MCF 10A (cell line): Measurements from ENCODE around the gene MACROH2A1. TPM values are rescaled to one million over a fixed set of nuclear protein-coding genes. Genes with fewer than 3 reads are reported as not detected.

Experiments used
- BruUV-seq: library from RNA; stranded (reverse); fragments of 400-500 nt; replicated peaks from 2 replicates; lab custom pipeline; 2021; lab: Mats Ljungman, UMichigan
- CTCF ChIA-PET: fragments of 300-600 bp; sonication (Branson Sonifier 250); formaldehyde crosslinking; extraction: SDS; loops from one replicate; lab custom pipeline; 2021; ENCODE audit warnings: antibody characterized with exemption, inconsistent platforms; lab: Yijun Ruan, JAX
- POLR2A ChIA-PET: fragments of 300-600, 350-650 bp; sonication (Branson Sonifier 250); formaldehyde crosslinking; extraction: SDS; loops from one replicate; lab custom pipeline; 2020; ENCODE audit warnings: antibody characterized with exemption, inconsistent platforms; lab: Yijun Ruan, JAX
- DNase-seq: peaks from one replicate; pipeline ENCODE4 v3.0.0-alpha.2; 2018; ENCODE audit not compliant: unreplicated experiment
- H3K27ac Mint-ChIP-seq: one replicate; pipeline ENCODE4 v1.8.0; 2022; ENCODE audit warnings: mild to moderate bottlenecking, low read depth, mixed read lengths; ENCODE audit not compliant: unreplicated experiment
- H3K27me3 Mint-ChIP-seq: one replicate; pipeline ENCODE4 v1.8.0; 2022; ENCODE audit warnings: mixed read lengths; ENCODE audit not compliant: insufficient read depth, unreplicated experiment
- H3K36me3 Mint-ChIP-seq: one replicate; pipeline ENCODE4 v1.8.0; 2022; ENCODE audit warnings: mild to moderate bottlenecking, moderate library complexity, mixed read lengths; ENCODE audit not compliant: insufficient read depth, unreplicated experiment
- H3K4me1 Mint-ChIP-seq: one replicate; pipeline ENCODE4 v1.8.0; 2022; ENCODE audit warnings: mixed read lengths; ENCODE audit not compliant: insufficient read depth, unreplicated experiment
- H3K4me3 Mint-ChIP-seq: one replicate; pipeline ENCODE4 v1.8.0; 2022; ENCODE audit warnings: mild to moderate bottlenecking, moderate library complexity, mixed read lengths; ENCODE audit not compliant: unreplicated experiment
- H3K9me3 Mint-ChIP-seq: one replicate; pipeline ENCODE4 v1.8.0; 2022; ENCODE audit warnings: mixed read lengths; ENCODE audit not compliant: unreplicated experiment
- intact Hi-C: fragments of 100-400 bp; cut with micrococcal nuclease; formaldehyde crosslinking; loops from 2 replicates; pipeline ENCODE4 v1.14.1; 2022
- total RNA-seq: library from RNA; stranded (reverse); gene quantifications from 2 replicates; pipeline ENCODE4 v1.2.3, GENCODE V29; 2022
- TF ChIP-seq, protein P1 (sequence below): fragments of 200-600 bp; IDR thresholded peaks from one replicate; pipeline ENCODE4 v1.8.0; 2022; ENCODE audit warnings: antibody characterized with exemption, mild to moderate bottlenecking; ENCODE audit not compliant: unreplicated experiment

MACROH2A1 gene
- total RNA-seq, 1 experiment from 2014 or later, result 306 TPM

- H3K4me3 Mint-ChIP-seq, result no peak overlapping the region
- CTCF ChIA-PET, result interaction anchor here (0.8 to 1.2 kb wide), 2 partner anchors 20 to 123 kb away, joined by 5 to 7 read pairs; no protein-coding TSS in a partner anchor
- H3K27ac Mint-ChIP-seq, result no peak overlapping the region
- no TSS peak for BruUV-seq
- TF ChIP-seq, protein P1, sequence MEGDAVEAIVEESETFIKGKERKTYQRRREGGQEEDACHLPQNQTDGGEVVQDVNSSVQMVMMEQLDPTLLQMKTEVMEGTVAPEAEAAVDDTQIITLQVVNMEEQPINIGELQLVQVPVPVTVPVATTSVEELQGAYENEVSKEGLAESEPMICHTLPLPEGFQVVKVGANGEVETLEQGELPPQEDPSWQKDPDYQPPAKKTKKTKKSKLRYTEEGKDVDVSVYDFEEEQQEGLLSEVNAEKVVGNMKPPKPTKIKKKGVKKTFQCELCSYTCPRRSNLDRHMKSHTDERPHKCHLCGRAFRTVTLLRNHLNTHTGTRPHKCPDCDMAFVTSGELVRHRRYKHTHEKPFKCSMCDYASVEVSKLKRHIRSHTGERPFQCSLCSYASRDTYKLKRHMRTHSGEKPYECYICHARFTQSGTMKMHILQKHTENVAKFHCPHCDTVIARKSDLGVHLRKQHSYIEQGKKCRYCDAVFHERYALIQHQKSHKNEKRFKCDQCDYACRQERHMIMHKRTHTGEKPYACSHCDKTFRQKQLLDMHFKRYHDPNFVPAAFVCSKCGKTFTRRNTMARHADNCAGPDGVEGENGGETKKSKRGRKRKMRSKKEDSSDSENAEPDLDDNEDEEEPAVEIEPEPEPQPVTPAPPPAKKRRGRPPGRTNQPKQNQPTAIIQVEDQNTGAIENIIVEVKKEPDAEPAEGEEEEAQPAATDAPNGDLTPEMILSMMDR, result no peak
- intact Hi-C loops, result no loop called here
- H3K9me3 Mint-ChIP-seq, result no peaks in the 10 kb centered on the region
- peaks cover 13% of the 10 kb centered on the region for H3K4me1 Mint-ChIP-seq
- peaks cover 4% of the 10 kb centered on the region for H3K36me3 Mint-ChIP-seq
- POLR2A ChIA-PET, result no interaction called here
- H3K27me3 Mint-ChIP-seq, result no peaks in the 10 kb centered on the region
- no peak for DNase-seq
These were observed 85.1 kb downstream of the MACROH2A1 start for GRCh38 chr5:135313946-135314345.

GRCh38 chr5:135313405-135313804 lies 85.6 kb downstream of the MACROH2A1 start:
- Mint-ChIP-seq H3K27me3 (no peaks in the 10 kb centered on the region), H3K9me3 (no peaks in the 10 kb centered on the region), H3K4me1 (peaks cover 13% of the 10 kb centered on the region), H3K36me3 (peaks cover 4% of the 10 kb centered on the region), H3K27ac (no peak overlapping the region), H3K4me3 (no peak overlapping the region)
- DNase-seq, result no peak
- POLR2A ChIA-PET, result no interaction called here
- TF ChIP-seq, protein P1, result no peak
- no TSS peak for BruUV-seq
- CTCF ChIA-PET, result interaction anchor here (1.2 kb wide), 1 partner anchor 122 kb away, joined by 7 read pairs; no protein-coding TSS in a partner anchor
- intact Hi-C loops, result no loop called here

- Mint-ChIP-seq H3K36me3 (peaks cover 4% of the 10 kb centered on the region), H3K4me3 (no peak overlapping the region), H3K9me3 (no peaks in the 10 kb centered on the region), H3K4me1 (peaks cover 13% of the 10 kb centered on the region), H3K27me3 (no peaks in the 10 kb centered on the region), H3K27ac (no peak overlapping the region)
- intact Hi-C loops, result no loop called here
- ChIA-PET CTCF (no interaction called here), POLR2A (no interaction called here)
- DNase-seq, result no peak
- TF ChIP-seq, protein P1, result no peak
- no TSS peak for BruUV-seq
These were observed 86.6 kb downstream of the MACROH2A1 start for GRCh38 chr5:135312255-135312935.

DNA sequence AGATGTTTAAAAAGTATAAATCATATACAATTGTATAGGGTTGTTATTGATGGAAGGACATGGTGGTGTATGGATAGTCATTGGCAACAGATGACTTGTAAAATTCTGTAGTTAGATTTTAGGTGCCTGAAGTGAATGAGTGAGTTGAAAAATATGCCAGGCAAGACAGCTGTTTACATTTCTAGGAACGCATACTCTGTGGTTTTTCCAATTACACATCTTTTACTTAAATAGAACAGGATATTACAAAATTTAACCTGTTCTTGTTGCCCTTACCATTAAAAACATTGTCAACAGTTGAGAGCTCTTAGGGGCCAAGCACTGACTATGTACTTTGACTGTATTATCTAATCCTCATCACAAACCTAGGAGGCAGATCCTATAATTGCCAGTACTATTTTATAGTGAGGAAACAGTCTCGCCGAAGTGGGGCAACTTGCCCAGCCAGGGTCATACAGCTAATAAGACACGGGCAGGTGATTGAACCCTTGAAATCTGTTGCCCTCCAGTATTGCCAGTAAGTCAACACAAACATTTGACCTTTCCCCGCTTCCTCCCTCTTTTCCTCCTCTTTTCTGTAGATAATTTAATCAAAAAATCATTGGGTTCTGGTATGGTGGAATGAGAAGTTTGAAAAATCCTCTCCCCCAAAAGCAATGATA lies 88.6 kb downstream of the MACROH2A1 start:
- POLR2A ChIA-PET, result no interaction called here
- TF ChIP-seq, protein P1, result no peak
- CTCF ChIA-PET, result interaction anchor here (0.6 to 1.4 kb wide), 4 partner anchors 21 to 585 kb away, joined by 3 to 4 read pairs (median 3); no protein-coding TSS in a partner anchor
- Mint-ChIP-seq H3K27me3 (no peaks in the 10 kb centered on the region), H3K9me3 (no peaks in the 10 kb centered on the region), H3K4me3 (no peak overlapping the region), H3K4me1 (peaks cover 13% of the 10 kb centered on the region), H3K27ac (no peak overlapping the region), H3K36me3 (peaks cover 4% of the 10 kb centered on the region)
- BruUV-seq, result no TSS peak
- DNase-seq, result peak; percentile 60
- intact Hi-C loops, result no loop called here
